Nephron (organoid): ENCODE results near the gene SORCS2.

Experiments used
- H3K27ac Mint-ChIP-seq, 3 experiments: 2 replicates each; pipeline ENCODE4 v1.8.0; 2020; ENCODE audit warnings: mixed read lengths in 3 of 3, mild to moderate bottlenecking in 2 of 3, moderate library complexity in 1 of 3
- H3K27me3 Mint-ChIP-seq: 2 replicates; pipeline ENCODE4 v1.8.0; 2021; ENCODE audit warnings: low read depth, mild to moderate bottlenecking, moderate library complexity, mixed read lengths
- H3K36me3 Mint-ChIP-seq: 2 replicates; pipeline ENCODE4 v1.8.0; 2020; ENCODE audit warnings: low read depth, mixed read lengths
- H3K4me1 Mint-ChIP-seq: 2 replicates; pipeline ENCODE4 v1.8.0; 2020; ENCODE audit warnings: mixed read lengths
- H3K4me3 Mint-ChIP-seq, 3 experiments: 2 replicates each; pipeline ENCODE4 v1.8.0; 2020; ENCODE audit warnings: mild to moderate bottlenecking in 3 of 3, mixed read lengths in 3 of 3, moderate library complexity in 2 of 3
- H3K9me3 Mint-ChIP-seq: 2 replicates; pipeline ENCODE4 v1.8.0; 2020; ENCODE audit warnings: mixed read lengths
- CTCF ChIP-seq, 3 experiments: fragments of 200-600 bp; sonication (generic); IDR thresholded peaks; one replicate each; pipeline ENCODE4 v1.5.0; 2021; ENCODE audit warnings: antibody characterized with exemption in 3 of 3; ENCODE audit not compliant: unreplicated experiment in 3 of 3

SORCS2 gene

GRCh38 chr4:7503559-7504249 lies 311.4 kb downstream of the SORCS2 start:
- Mint-ChIP-seq H3K9me3 (no peaks in the 10 kb centered on the region), H3K36me3 (no peaks in the 10 kb centered on the region), H3K27me3 (peaks cover 22% of the 10 kb centered on the region), H3K27ac (peak overlapping the region in 2 of 3 experiments; percentile 1 to 24), H3K4me3 (no peak overlapping the region), H3K4me1 (peaks cover 64% of the 10 kb centered on the region)
- TF ChIP-seq CTCF (IDR thresholded peaks at IDR 0.05; ENCODE audit: unreplicated experiment in 3 of 3), result no peak

GRCh38 chr4:7505116-7505900 lies 313.0 kb downstream of the SORCS2 start:
- H3K27me3 Mint-ChIP-seq, result peaks cover 32% of the 10 kb centered on the region
- peaks cover 66% of the 10 kb centered on the region for H3K4me1 Mint-ChIP-seq
- no peaks in the 10 kb centered on the region for H3K36me3 Mint-ChIP-seq
- no peak overlapping the region for H3K27ac Mint-ChIP-seq
- H3K4me3 Mint-ChIP-seq, result no peak overlapping the region
- no peak for TF ChIP-seq CTCF (IDR thresholded peaks at IDR 0.05; ENCODE audit: unreplicated experiment in 3 of 3)
- H3K9me3 Mint-ChIP-seq, result no peaks in the 10 kb centered on the region

GRCh38 chr4:7506119-7506518 lies 313.8 kb downstream of the SORCS2 start:
- TF ChIP-seq CTCF (IDR thresholded peaks at IDR 0.05; ENCODE audit: unreplicated experiment in 3 of 3), result no peak
- peaks cover 69% of the 10 kb centered on the region for H3K4me1 Mint-ChIP-seq
- peak overlapping the region in 1 of 3 experiments; percentile 31 for H3K4me3 Mint-ChIP-seq
- H3K9me3 Mint-ChIP-seq, result no peaks in the 10 kb centered on the region
- H3K36me3 Mint-ChIP-seq, result no peaks in the 10 kb centered on the region
- H3K27ac Mint-ChIP-seq, result no peak overlapping the region
- H3K27me3 Mint-ChIP-seq, result peaks cover 30% of the 10 kb centered on the region

- no peak overlapping the region for H3K27ac Mint-ChIP-seq
- no peaks in the 10 kb centered on the region for H3K36me3 Mint-ChIP-seq
- no peaks in the 10 kb centered on the region for H3K9me3 Mint-ChIP-seq
- TF ChIP-seq CTCF (IDR thresholded peaks at IDR 0.05; ENCODE audit: unreplicated experiment in 3 of 3), result no peak
- H3K4me1 Mint-ChIP-seq, result peaks cover 72% of the 10 kb centered on the region
- peak overlapping the region in 1 of 3 experiments; percentile 31 for H3K4me3 Mint-ChIP-seq
- peaks cover 30% of the 10 kb centered on the region for H3K27me3 Mint-ChIP-seq
These were observed 314.2 kb downstream of the SORCS2 start for GRCh38 chr4:7506572-7506971.

GRCh38 chr4:7507381-7507780 lies 315.0 kb downstream of the SORCS2 start:
- TF ChIP-seq CTCF (IDR thresholded peaks at IDR 0.05; ENCODE audit: unreplicated experiment in 3 of 3), result no peak
- Mint-ChIP-seq H3K4me1 (peaks cover 72% of the 10 kb centered on the region), H3K9me3 (no peaks in the 10 kb centered on the region), H3K36me3 (no peaks in the 10 kb centered on the region), H3K4me3 (peak overlapping the region in 2 of 3 experiments; percentile 42 to 61), H3K27ac (peak overlapping the region in 1 of 3 experiments; percentile 4), H3K27me3 (peaks cover 30% of the 10 kb centered on the region)
